NAMALWA (cell line): ENCODE results near the gene OGFOD2.
A peak's percentile ranks its signal among the peaks of the same experiment; 100 is the strongest.

Source experiments
- DNase-seq: peaks from one replicate; pipeline ENCODE4 v3.0.0-alpha.2; 2015; ENCODE audit warnings: low spot score

The OGFOD2 gene

GRCh38 chr12:122951979-122952892 lies 22.8 kb upstream of the OGFOD2 start:
- peak; percentile 84 for DNase-seq

GRCh38 chr12:122955156-122955555 lies 19.9 kb upstream of the OGFOD2 start:
- DNase-seq, result no peak

GRCh38 chr12:122956035-122956434 lies 19.0 kb upstream of the OGFOD2 start:
- DNase-seq, result no peak

DNA sequence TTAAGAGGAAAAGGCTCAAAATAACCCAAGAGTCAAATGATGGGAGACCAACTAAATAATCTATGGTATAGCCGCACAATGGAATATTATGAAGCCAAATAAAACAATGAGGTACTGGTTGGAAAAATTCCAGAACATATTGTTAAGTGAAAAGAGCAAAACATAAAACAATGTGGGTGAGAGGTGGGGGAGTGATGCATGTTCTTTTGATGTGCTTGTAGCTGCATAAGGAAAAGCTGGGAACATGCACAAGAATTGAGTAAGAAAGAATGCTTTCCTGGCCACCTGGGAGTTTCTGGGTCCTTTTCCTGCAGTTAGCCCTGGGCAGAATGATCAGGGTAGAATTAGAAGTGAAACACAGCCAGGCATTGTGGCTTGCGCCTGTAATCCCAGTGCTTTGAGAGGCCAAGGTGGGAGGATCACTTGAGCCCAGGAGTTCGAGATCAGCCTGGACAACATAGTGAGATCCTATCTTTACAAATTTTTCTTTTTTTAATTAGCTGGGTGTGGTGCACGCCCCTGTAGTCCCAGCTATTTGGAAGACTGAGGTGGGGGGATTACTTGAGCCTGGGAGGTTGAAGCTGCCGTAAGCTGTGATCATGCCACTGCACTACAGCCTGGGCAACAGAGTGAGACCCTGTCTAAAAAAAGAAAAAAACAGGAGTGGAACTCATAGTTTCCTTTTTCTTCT lies 16.7 kb upstream of the OGFOD2 start:
- DNase-seq, result no peak

DNA sequence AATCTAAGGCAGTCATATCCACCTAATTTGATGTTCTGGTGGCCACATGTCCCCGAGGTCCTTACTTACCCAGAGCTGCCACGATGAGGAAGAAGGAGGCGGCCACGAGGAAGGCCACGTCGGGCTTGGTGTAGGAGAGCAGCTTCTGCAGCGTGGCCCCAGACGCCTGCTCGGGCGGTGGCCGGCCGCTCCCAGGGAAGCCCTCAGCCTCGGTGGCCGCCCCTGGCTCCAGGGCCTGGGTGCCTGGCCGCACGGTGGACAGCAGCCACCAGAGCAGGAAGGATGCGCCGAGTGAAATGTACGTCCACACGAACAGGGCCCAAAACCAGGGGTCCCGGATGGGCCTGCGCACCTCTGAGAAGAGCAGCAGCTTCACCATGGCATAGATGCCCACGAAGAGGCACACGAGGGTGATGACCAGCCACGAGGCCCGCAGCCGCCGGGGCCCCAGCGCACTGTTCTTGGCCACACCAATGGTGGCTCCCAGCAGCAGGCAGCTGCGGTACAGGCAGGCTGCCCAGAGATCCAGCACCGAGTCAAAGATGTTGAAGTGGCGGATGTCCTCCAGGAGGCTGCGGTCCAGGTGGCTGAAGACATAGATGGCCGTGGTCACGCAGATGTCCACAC lies 15.4 kb upstream of the OGFOD2 start:
- DNase-seq, result no peak

DNA sequence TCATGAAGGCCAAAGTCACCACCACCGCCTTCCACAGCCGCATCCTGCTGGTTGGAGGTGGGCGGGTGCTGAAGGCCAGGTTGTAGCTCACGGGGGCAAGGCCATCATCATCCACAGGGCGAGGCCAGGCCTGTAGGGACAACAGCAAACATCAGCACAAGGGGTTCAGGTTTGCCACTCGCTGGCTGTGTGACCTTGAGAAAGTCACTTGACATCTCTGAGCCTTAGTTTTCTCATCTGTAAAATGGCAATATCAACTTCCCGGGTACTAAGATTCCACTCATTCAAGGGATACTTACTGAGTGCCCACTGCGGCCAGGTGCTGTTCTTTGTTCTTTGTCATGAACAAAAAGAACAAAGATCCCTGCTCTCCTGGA lies 14.9 kb upstream of the OGFOD2 start:
- DNase-seq, result no peak

DNA sequence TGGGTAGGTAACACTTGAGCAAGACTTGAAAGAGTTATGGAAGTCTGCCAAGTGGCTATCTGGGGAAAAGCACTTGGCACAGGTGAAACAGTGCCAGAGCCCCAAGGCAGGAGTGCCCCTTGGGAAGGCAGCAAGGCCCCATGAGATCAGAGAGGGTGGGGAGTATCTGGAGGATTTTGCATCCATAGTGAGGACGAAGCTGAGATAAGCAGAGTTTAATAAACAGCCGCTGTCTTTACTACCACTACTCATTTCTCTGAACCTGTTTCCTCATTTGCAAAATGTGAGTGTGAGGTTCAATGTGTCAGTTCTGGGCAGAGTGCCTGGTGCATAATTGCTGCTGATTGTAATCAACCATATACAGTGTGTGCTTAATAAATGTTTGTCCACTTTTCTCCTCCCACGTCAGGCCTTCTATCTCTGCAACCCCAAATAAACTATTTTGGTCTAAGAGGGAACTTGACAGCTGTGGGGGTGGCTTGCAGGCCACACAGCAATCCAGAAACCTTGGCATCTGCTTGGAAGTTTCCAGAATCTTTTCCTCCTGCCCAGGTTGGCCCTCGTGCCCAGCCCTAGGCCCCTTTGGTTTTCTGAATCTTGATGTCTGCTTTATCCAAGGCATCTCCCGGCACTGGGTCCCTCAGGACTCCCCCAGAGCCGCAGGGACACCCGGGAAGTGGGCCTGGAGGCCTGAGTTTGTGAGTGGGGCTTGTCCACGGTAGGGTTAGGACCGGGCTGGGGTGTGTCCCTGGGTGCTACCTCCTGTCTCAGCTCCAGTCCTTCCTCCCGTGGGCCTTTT lies 13.3 kb upstream of the OGFOD2 start:
- DNase-seq, result no peak

- DNase-seq, result no peak
Observed at GRCh38 chr12:122963941-122964265, 11.1 kb upstream of the OGFOD2 start.

- DNase-seq, result no peak
Observed at GRCh38 chr12:122964439-122965257, 10.4 kb upstream of the OGFOD2 start.

DNA sequence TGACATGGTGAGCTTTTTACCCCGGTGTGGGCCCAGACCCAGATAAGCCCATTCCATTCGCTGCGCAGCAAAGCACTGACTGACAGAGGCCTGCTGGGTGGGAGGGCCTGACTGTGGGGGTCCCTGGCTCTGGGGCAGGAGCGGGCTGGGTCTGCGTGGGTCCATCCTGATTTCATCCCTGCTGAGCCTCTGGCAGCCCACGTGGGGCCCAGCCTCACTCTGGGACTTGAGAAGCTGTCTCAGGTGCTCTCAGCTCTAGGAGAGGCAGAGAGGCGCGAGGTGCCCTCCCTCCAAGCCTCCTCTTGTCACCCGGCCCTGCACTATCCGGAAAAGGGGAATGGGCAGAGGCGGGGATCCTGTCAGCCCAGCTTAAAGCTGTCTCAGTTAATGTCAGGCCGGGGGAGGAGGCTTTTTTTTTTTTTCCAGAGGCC lies 9.7 kb upstream of the OGFOD2 start:
- DNase-seq, result no peak

DNA sequence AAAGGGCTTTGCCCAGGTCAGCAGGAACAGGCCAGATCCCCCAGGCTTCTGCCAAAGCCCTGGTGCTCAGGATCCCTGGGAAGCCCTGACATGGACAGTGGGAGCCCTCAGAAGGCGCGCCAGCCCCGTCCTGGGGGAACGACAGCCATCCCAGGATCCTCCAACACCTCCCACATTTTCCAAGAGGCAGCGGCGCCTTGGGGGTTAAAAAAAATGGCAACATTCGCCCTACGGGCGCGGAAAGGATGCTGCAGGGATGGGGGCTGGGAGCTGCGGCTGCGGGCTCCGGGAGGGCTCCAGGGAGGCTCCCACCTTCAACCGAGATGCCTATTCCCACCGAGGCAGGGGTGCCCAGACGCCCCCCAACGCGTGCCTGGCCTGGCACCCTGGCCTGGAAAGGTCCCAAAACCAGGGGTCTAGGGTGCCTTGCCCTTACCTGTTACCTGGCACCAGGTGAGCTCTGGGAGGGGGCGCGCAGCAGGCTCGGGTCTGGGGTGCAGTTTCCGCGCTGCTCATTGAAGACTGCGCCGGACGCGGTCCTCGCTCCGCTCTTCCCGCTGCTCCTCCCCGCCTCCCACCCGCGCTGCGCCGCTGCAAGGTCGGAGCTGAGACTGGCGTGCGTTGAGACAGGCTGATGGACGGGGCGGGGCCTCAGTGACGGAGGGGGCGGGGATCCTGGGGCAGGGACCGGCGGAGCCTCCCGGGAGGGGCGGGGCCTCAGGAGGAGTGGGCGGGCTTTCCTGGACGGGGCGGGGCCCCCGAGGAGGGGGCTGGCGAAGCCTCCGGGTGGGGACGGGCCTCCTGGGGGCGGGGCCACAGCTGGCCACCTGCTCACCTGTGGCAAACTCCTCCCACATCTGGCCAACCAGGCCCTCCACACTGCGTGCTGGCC lies 8.9 kb upstream of the OGFOD2 start, which contains the start of gene ABCB9:
TSS of gene ABCB9 (minus strand) at position 613 of the 892 bp plus-strand sequence. CDS start 6,228 bp downstream, outside the sequence.
- DNase-seq, result peak; percentile 93

- DNase-seq, result no peak
Observed at GRCh38 chr12:122966743-122967550, 8.1 kb upstream of the OGFOD2 start.

- DNase-seq, result no peak
Observed at GRCh38 chr12:122968104-122968503, 6.9 kb upstream of the OGFOD2 start.

- DNase-seq, result no peak
Observed at GRCh38 chr12:122969676-122970075, 5.4 kb upstream of the OGFOD2 start.

DNA sequence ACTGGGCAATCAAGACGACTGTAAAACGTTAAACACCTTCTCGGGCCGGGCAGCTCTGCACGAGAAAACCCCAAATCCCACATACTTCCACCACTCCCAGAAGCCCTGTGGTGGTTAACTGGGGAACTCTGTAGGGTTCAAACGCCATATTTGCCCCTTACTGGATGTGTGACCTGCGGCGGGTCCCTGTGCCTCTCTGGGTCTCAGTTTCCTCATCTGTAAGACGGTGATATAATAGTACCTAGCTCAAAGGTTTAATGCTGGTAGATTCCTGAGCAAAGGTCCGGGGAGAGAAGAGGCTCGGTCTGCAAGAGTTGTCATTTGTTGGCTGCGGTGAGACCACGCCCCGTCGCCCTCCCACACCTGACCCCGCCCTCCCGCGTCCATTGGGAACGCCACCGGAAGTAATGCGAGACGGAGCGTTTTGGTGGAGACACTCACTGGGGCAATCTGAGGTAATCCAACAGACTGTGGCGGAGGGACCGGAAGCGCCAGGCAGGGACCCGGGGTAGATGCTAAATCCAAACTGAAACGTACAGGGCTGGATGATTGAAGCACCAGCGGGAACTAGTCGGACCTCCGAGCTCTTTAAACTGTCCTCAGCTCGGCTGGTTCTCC lies 661 bp upstream of the OGFOD2 start:
- peak; percentile 99 for DNase-seq

GRCh38 chr12:122975790-122976647 lies 975 bp downstream of the OGFOD2 start:
- peak; percentile 46 for DNase-seq

DNA sequence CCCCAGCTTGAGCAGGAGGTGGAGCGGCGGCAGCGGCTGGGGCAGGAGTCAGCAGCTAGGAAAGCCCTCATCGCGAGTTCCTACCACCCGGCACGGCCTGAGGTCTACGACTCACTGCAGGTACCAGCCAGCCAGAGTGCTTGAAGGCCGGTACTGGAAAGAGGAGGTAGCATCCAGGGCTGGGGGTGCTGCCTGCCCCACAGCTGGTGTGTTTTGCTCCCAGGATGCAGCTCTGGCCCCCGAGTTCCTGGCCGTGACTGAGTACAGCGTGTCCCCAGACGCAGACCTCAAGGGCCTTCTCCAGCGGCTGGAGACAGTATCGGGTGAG lies 1.6 kb downstream of the OGFOD2 start:
- DNase-seq, result no peak

GRCh38 chr12:122977153-122977552 lies 2.1 kb downstream of the OGFOD2 start:
- no peak for DNase-seq
